Mucosa of rectum (tissue), 2 donors: Measurements from ENCODE around the gene MRPL36.

ENCODE experiments used
- H3K27ac ChIP-seq, 2 donors: one replicate each; pipeline ENCODE4 v1.7.0; 2013; ENCODE audit warnings: inconsistent platforms in 2 of 2, low read depth in 2 of 2, low read length in 2 of 2
- H3K27me3 ChIP-seq, 2 donors: one replicate each; pipeline ENCODE4 v1.7.0; 2013; ENCODE audit warnings: low read length in 2 of 2; ENCODE audit not compliant: control insufficient read depth in 2 of 2, insufficient read depth in 2 of 2
- H3K36me3 ChIP-seq, 2 donors: one replicate each; pipeline ENCODE4 v1.7.0; 2013; ENCODE audit warnings: low read length in 2 of 2; ENCODE audit not compliant: control insufficient read depth in 2 of 2, insufficient read depth in 2 of 2
- H3K4me1 ChIP-seq, 2 donors: one replicate each; pipeline ENCODE4 v1.7.0; 2013; ENCODE audit warnings: low read length in 2 of 2, mild to moderate bottlenecking in 1 of 2; ENCODE audit not compliant: control insufficient read depth in 2 of 2, insufficient read depth in 2 of 2
- H3K4me3 ChIP-seq, 2 donors: one replicate each; pipeline ENCODE4 v1.7.0; 2013; ENCODE audit warnings: low read length in 2 of 2
- H3K9ac ChIP-seq, 2 donors: one replicate each; pipeline ENCODE4 v1.7.0; 2013; ENCODE audit warnings: low read length in 2 of 2, low read depth in 1 of 2, mild to moderate bottlenecking in 1 of 2
- H3K9me3 ChIP-seq, 2 donors: one replicate each; pipeline ENCODE4 v1.7.0; 2013; ENCODE audit warnings: low read length in 2 of 2; ENCODE audit not compliant: control insufficient read depth in 2 of 2
- donor health status: healthy.
- donor health status: Normal muscosa, but diverticular disease.

The MRPL36 gene

DNA sequence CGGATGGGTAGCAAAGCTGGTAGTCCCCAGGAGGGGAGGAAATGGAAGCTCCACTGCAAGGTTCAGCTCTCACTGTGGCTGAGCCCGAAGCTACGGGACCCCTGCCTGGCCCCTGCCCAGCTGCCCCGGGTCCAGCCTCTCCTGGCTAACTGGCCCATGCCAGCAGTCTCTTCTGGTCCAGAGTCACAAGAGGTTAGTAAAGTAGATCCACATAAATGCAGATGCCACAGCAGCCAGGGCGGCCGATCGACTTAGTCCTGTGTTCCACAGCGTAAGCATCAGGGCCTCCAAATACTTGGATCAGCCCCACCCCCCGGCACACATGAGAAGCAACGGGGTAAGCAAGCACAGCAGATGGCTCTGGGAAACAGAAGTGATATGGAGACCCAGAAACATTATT lies 42.1 kb downstream of the MRPL36 start:
- H3K4me3 ChIP-seq: no peak overlapping the region
- no peaks in the 10 kb centered on the region for H3K36me3 ChIP-seq
- H3K9ac ChIP-seq: no peak overlapping the region
- no peaks in the 10 kb centered on the region for H3K4me1 ChIP-seq
- H3K27me3 ChIP-seq: no peaks in the 10 kb centered on the region
- no peak overlapping the region for H3K27ac ChIP-seq
- H3K9me3 ChIP-seq: no peaks in the 10 kb centered on the region

DNA sequence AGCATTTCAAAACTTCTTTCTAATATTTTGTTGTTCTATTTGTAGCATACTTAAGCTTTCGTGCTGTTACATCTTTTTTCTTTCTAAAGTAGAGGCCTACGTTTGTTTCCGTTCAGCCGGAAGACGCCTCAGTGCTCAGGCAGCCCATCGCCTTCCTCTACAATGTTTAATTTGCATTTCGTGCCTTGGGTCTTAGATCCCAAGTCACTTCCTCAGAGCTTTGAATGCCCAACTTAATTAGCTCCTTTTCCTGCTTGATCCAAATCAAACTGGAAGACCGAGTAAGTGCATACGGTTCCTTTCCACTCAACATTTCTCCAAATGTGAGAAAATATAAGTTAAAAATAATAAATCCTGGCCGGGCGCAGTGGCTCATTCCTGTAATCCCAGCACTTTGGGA lies 43.2 kb downstream of the MRPL36 start:
- Histone ChIP-seq H3K27me3 (no peaks in the 10 kb centered on the region), H3K9ac (no peak overlapping the region), H3K4me3 (no peak overlapping the region), H3K27ac (no peak overlapping the region), H3K36me3 (no peaks in the 10 kb centered on the region), H3K4me1 (no peaks in the 10 kb centered on the region), H3K9me3 (no peaks in the 10 kb centered on the region)

DNA sequence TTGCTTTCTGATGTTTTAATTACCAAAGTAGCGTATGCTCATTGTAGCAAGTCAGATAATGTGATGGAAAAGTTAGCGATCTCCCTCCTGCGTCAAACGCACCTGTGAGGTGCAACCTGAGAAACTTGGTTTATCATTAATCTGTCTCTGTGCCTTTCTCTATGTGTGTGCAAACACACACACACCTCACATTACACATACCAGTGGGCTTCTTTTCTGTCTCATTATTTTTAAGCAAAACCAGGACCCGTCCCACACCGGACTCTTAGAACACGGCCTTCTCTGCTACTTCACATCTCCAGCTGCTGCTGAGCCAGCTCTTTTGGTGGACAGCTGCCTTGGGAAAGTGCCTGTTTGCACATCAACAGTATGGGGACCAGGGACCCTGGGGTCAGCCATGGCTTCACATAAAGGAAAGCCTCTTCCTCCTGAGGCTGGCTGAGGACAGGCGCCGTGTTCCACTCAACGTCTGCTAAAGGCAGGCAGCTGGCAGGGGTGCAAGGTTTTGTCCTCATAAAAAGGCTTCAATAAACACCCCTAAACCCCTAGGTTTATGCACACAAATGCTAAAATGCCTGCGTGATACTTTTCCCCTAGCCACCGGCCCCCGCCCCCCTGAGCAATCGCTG lies 44.2 kb downstream of the MRPL36 start:
- no peaks in the 10 kb centered on the region for H3K27me3 ChIP-seq
- H3K4me3 ChIP-seq: no peak overlapping the region
- no peaks in the 10 kb centered on the region for H3K4me1 ChIP-seq
- H3K9me3 ChIP-seq: no peaks in the 10 kb centered on the region
- H3K9ac ChIP-seq: no peak overlapping the region
- H3K27ac ChIP-seq: no peak overlapping the region
- H3K36me3 ChIP-seq: no peaks in the 10 kb centered on the region

GRCh38 chr5:1754531-1755220 lies 45.0 kb downstream of the MRPL36 start:
- Histone ChIP-seq H3K9ac (no peak overlapping the region), H3K27me3 (no peaks in the 10 kb centered on the region), H3K4me1 (no peaks in the 10 kb centered on the region)

GRCh38 chr5:1753490-1753889 lies 46.1 kb downstream of the MRPL36 start:
- H3K27ac ChIP-seq: no peak overlapping the region
- no peaks in the 10 kb centered on the region for H3K4me1 ChIP-seq
- no peaks in the 10 kb centered on the region for H3K27me3 ChIP-seq
- no peak overlapping the region for H3K9ac ChIP-seq
- H3K36me3 ChIP-seq: no peaks in the 10 kb centered on the region
- no peaks in the 10 kb centered on the region for H3K9me3 ChIP-seq
- no peak overlapping the region for H3K4me3 ChIP-seq

More at GRCh38 chr5:1754531-1755220, 45.0 kb downstream of the MRPL36 start:
- H3K9me3 ChIP-seq: no peaks in the 10 kb centered on the region
- H3K36me3 ChIP-seq: no peaks in the 10 kb centered on the region
- no peak overlapping the region for H3K27ac ChIP-seq
- H3K4me3 ChIP-seq: no peak overlapping the region

DNA sequence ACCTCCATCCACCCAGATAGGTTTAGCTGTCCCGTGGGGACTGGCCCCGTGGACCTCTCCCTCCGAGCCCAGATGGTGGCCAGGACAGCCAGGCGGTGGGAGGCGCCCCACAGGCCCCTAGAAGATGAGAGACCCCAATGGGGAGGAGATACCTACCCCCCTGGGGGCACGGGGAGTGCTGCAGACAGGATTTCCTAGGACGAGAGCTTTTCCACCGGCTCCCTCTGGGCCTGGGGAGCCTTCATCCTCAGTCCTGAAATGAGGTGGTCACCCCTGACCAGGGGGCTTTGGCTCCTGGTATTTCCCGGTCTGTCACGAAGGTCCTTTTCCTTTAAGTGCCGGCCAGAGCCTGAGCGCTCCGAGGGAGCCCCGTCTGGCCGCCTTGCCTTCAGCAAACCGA lies 46.8 kb downstream of the MRPL36 start:
- Histone ChIP-seq H3K4me1 (no peaks in the 10 kb centered on the region), H3K27ac (no peak overlapping the region), H3K27me3 (no peaks in the 10 kb centered on the region), H3K4me3 (no peak overlapping the region), H3K9ac (no peak overlapping the region), H3K36me3 (no peaks in the 10 kb centered on the region), H3K9me3 (no peaks in the 10 kb centered on the region)

DNA sequence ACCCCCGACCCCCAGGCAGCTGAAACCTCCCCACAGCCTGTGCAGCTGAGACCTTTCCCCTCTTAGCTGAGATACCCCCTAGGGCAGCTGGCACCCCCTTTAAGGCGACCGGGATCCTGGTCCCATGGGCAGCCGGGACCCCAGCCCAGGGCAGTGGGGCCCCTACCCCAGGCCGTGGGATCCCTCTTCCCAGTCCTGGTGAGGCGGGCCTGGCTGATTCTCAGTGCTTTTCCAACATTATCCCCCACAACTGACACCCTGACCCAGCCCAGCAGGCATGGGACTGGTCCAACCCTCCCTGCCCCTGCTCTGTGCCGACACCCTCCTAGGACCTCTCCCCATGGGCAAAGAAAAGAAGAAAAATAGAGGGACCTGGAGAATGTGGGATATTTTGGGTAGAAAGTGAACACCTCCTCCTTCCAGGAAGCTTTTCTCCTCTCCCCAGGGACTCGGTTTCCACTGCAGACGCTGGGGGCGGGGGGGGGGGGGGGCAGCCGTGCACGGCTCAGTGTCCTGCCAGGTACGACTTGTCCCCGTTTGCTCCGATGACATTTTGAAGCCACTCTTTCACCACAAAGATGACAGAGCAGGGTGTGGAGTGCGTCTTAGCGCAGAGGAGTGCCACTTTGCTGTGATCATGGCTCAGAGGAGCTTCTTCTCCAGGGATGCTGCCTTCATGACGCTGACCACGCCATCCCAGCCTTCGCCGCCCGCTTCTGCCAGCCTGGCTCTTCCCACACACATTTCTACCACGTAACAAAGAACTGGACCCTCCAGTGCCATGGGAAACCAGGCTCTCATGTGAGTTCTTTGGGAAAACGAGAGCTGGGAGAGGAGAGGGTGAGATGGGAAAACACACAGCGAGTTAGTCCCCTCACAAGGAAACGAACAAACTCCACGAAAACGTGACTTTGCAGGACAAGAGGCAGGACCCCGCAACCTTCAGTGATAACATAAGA lies 47.5 kb downstream of the MRPL36 start:
- H3K4me1 ChIP-seq: no peaks in the 10 kb centered on the region
- H3K27ac ChIP-seq: no peak overlapping the region
- no peaks in the 10 kb centered on the region for H3K9me3 ChIP-seq
- H3K4me3 ChIP-seq: no peak overlapping the region
- H3K9ac ChIP-seq: no peak overlapping the region
- H3K27me3 ChIP-seq: no peaks in the 10 kb centered on the region
- no peaks in the 10 kb centered on the region for H3K36me3 ChIP-seq

DNA sequence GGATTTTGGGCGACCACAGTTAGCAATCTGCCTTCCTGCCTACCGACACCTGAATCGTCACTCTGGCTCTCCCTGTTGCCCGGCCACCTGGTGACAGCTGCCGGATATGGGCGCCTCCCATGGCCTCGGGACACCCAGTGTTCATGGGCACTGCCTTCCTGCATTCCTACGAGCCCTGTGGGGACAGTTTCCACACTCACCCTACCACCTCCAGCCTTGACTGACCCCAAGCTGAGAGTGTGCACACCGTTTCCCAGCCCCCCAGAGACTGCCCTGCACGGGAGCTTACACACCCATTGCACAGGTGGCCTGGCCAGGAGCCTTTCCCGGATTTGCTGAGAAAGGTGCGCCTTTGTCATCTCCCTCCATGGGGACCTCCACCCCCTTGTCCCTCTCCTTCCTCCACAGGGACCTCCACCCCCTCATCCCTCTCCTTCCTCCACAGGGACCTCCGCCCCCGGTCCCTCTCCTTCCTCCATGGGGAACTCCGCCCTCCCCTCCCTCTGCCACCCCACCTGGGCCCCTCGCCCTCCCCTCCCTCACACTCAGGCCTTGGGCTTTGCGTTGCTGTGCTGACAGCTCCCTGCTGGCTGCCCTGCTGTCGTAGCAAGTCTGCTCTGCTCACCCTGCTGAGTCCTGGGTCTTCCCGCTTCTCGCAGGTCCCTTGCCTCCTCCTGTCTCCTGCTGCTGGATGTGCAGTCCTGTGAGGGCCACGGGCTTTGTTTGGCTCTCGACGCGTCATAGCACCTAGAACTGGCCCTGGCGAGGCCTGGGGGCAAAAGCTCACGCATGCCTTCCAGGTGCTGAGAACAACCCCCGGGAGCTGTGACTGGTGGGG lies 48.4 kb downstream of the MRPL36 start:
- H3K9ac ChIP-seq: no peak overlapping the region

DNA sequence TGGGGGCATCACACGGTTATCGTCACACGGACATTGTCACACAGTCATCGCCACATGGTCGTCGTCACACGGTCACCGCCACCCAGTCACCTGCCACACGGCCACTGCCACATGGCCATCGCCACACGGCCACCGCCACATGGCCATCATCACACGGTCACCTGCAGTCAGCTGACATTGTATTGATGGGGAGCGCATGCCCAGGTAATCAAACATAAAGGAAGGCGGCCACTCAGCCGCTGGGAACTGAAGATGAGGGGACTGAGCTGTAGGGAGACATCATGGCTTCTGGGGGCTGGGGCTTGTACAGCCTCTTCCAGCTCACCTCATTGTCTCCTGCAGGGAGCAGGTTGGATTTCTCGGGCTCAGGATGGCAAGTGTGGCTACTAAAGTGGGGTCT lies 49.2 kb downstream of the MRPL36 start:
- Histone ChIP-seq H3K9ac (no peak overlapping the region), H3K4me1 (no peaks in the 10 kb centered on the region), H3K4me3 (no peak overlapping the region), H3K27ac (no peak overlapping the region), H3K36me3 (no peaks in the 10 kb centered on the region), H3K27me3 (no peaks in the 10 kb centered on the region), H3K9me3 (no peaks in the 10 kb centered on the region)

More for the DNA sequence above, 48.4 kb downstream of the MRPL36 start:
- H3K36me3 ChIP-seq: no peaks in the 10 kb centered on the region
- H3K27me3 ChIP-seq: no peaks in the 10 kb centered on the region
- no peaks in the 10 kb centered on the region for H3K4me1 ChIP-seq
- no peak overlapping the region for H3K4me3 ChIP-seq
- no peaks in the 10 kb centered on the region for H3K9me3 ChIP-seq
- H3K27ac ChIP-seq: no peak overlapping the region
